Measurements from ENCODE around the gene NRXN3.

DNA sequence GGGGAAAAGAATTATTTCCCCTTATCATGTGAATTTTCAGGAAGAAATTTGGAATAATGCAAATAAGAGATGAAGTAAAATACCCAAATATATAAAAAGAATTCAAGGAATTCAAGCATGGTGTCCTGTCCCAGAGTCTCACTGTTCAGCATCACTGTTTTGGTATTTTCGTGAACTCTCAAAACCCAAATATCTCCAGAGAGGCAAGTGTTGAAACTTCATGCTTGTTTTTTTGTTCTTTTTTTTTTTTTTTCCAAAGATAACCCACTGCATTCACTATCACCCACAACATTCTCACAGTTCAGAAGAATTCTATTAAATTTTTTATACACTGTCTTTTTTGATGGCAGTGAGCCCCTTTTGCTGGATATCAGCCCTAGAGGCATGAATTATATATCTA is 1686.2 kb downstream of the NRXN3 start:
- no peak for TF ChIP-seq FOXA1 (IDR thresholded peaks at IDR 0.05)
- no peak for TF ChIP-seq FOXM1 (IDR thresholded peaks at IDR 0.05; ENCODE audit: borderline replicate concordance)
- TF ChIP-seq PKNOX1 (IDR thresholded peaks at IDR 0.05) = no peak
- TF ChIP-seq ZNF384 (IDR thresholded peaks at IDR 0.05) = no peak
- no peak for TF ChIP-seq SUZ12 (IDR thresholded peaks at IDR 0.05)
- TF ChIP-seq L3MBTL2 (conservative IDR thresholded peaks at IDR 0.05) = no peak
- no peak for TF ChIP-seq TARDBP (IDR thresholded peaks at IDR 0.05)
- TF ChIP-seq BHLHE40 (IDR thresholded peaks at IDR 0.05; ENCODE audit: borderline replicate concordance) = no peak
- no peak for TF ChIP-seq SP1 (IDR thresholded peaks at IDR 0.05)
- no peak for TF ChIP-seq NFRKB (IDR thresholded peaks at IDR 0.05)

Measured in HEK293T (cell line).